Posterior cingulate gyrus (tissue), 11 donors: ENCODE results near the gene COG4.
"Not testable (repeated sequence)": the region's sequence is repeated elsewhere in the genome, so short reads cannot be mapped to it uniquely, and the experiment has no call there.

Experiments used
- DNase-seq, 10 donors: peaks; one replicate each; pipeline versions ENCODE4 v3.0.0 to v3.0.0-alpha.2; 2020 to 2021; ENCODE audit warnings: mixed read lengths in 3 of 10
- intact Hi-C: fragments of 100-400 bp; cut with DNase I; formaldehyde crosslinking; loops from one replicate; pipeline ENCODE4 v1.15.1; 2023

The COG4 gene

GRCh38 chr16:70523076-70523742 is at the start of gene COG4:
COG4 (minus strand) TSS chr16:70523554; CDS start chr16:70523543, 11 bp downstream.
- peak; percentile 84 to 98 (median 88) for DNase-seq
- intact Hi-C loops = no loop called here

GRCh38 chr16:70572926-70573270 is 49.5 kb upstream of the COG4 start:
- intact Hi-C loops = no loop called here
- no peak for DNase-seq

DNA sequence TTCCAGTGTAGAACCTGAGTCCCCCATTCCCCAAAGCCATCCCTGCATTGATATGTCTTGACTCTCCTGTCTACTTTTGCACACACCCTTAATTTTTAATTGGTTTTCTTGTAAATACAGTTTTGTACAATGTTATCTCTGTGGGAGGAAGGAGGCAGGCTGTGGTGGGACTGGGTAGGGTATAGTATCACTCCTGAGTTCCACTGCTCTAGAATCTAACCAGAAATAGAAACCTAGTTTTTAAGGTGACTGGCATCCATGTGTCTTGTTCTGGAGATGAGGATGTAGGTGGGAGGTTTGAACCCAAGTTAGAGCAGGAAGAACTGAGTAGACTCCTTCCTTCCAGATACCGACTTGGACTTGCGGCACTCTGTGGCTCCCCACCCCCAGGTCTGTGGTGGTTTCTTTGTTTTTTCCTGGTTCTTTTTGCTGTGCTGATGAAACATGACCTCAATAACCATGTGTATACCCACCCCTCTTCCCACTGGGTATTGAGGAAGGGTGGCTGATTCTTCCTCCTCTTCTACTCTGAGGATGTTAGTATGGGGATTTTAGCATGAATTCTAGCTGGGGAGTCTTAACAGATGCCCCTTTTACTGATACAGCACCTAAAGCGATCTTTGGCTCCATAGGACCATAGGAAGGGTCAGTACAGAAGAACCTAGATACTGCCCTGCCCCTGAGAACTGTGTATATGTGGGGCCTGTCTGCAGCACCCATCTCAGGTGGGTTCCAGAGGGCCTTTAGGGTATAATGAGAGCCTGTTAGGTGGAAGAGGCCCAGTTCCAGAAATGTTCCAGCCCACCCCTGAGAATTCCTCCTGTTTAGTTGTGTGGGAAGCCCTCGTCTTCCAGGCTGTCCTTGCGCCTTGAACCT is 48.9 kb upstream of the COG4 start:
- intact Hi-C loops = no loop called here
- DNase-seq = no peak

DNA sequence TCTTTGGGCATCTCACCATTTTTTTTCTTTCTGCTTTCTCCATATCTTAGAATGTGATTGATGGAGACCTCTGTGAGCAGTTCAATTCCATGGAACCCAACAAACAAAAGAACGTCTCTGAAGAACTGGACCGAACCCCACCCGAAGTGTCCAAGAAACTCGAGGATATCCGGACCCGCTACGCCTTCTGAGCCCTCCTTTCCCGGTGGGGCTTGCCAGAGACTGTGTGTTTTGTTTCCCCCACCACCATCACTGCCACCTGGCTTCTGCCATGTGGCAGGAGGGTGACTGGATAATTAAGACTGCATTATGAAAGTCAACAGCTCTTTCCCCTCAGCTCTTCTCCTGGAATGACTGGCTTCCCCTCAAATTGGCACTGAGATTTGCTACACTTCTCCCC is 48.3 kb upstream of the COG4 start:
- no peak for DNase-seq
- intact Hi-C loops = no loop called here

- no peak for DNase-seq
- intact Hi-C loops = no loop called here
Observed at GRCh38 chr16:70570967-70571570, 47.7 kb upstream of the COG4 start.

DNA sequence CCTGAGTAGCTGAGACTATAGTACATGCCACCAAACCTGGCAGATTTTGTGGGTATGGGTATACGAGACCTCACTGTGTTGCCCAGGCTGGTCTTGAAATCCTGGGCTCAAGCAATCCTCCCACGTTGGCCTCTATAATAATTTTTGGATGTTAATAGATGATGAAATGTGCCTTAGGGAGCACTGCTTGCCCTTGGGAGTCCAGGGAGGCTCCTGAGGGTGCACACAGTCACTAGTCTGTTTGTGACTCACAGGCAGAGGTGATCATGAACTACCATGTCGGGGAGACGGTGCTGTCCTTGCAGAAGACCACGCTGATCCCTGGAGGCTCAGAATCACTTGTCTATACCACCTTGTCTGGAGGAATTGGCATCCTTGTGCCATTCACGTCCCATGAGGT is 46.4 kb upstream of the COG4 start:
- no peak for DNase-seq
- intact Hi-C loops = no loop called here

GRCh38 chr16:70568601-70569237 is 45.4 kb upstream of the COG4 start:
- intact Hi-C loops = no loop called here
- DNase-seq = no peak

- DNase-seq = no peak
- intact Hi-C loops = no loop called here
Observed at GRCh38 chr16:70565053-70565452, 41.7 kb upstream of the COG4 start.

DNA sequence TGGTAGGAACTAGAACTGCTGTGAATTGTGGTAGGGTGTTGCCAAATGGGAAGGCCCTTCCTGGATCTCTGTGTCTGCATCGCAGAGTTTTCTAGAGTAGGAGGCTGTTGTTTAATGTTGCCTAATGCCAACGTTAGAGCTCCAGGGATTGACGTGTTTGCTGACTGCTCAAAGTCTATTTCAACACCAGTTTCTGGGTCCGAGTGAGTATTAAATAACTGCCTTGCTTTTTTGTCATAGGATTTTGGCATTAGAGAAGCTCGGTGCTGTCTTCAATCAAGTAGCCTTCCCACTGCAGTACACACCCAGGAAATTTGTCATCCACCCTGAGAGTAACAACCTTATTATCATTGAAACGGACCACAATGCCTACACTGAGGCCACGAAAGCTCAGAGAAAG is 40.3 kb upstream of the COG4 start:
- no peak for DNase-seq
- intact Hi-C loops = no loop called here

GRCh38 chr16:70561623-70562022 is 38.3 kb upstream of the COG4 start:
- intact Hi-C loops = no loop called here
- DNase-seq = peak in 9 of 10 donors; percentile 15 to 94 (median 56)

DNA sequence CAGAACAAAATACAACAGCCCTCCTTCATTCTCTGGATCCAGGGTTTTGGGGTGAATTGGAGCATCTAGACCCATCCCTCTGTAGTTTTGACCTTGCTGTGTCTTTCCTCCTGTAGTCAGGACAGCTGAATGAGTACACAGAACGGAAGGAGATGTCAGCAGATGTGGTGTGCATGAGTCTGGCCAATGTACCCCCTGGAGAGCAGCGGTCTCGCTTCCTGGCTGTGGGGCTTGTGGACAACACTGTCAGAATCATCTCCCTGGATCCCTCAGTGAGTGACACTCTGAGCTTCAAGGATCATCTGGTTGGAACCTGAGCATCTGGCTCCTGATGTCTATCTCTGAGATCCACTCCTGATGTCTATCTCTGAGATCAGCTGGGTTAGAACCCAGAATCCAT is 32.7 kb upstream of the COG4 start:
- intact Hi-C loops = loop anchor here (10.0 kb wide), 1 partner anchor 109 kb away; no protein-coding TSS in a partner anchor
- DNase-seq = no peak

- DNase-seq = no peak
- intact Hi-C loops = loop anchor here (10.0 kb wide), 1 partner anchor 111 kb away; no protein-coding TSS in a partner anchor
Observed at GRCh38 chr16:70553645-70554044, 30.3 kb upstream of the COG4 start.

- intact Hi-C loops = loop anchor here (10.0 kb wide), 1 partner anchor 112 kb away; no protein-coding TSS in a partner anchor
- DNase-seq = no peak
Observed at GRCh38 chr16:70552675-70553074, 29.3 kb upstream of the COG4 start.

GRCh38 chr16:70551788-70552187 is 28.4 kb upstream of the COG4 start:
- intact Hi-C loops = loop anchor here (10.0 kb wide), 1 partner anchor 113 kb away; no protein-coding TSS in a partner anchor

DNA sequence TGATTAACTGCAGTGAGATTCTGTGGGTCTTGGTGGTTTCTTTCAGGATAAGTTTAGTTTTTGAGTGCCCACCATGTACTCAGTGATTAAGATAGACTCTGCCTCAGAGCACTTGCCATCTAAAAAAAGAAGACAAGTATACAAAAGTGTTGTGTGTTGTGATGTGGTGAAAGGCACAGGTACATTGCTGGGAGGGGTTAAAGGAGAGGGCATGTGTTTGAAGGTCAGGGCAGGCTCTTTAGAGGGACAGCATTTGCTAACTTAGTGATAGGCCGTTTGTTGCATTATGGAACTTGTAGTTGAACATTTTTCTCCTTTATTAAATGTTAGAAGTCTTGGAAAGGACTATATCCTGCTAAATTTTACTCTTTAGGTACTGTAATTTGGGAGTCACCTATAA is 26.7 kb upstream of the COG4 start:
- intact Hi-C loops = loop anchor here (10.0 kb wide), 1 partner anchor 115 kb away; no protein-coding TSS in a partner anchor
- DNase-seq = no peak

More at GRCh38 chr16:70551788-70552187, 28.4 kb upstream of the COG4 start:
- no peak for DNase-seq

- intact Hi-C loops = no loop called here
- no peak for DNase-seq
Observed at GRCh38 chr16:70548936-70549335, 25.6 kb upstream of the COG4 start.

DNA sequence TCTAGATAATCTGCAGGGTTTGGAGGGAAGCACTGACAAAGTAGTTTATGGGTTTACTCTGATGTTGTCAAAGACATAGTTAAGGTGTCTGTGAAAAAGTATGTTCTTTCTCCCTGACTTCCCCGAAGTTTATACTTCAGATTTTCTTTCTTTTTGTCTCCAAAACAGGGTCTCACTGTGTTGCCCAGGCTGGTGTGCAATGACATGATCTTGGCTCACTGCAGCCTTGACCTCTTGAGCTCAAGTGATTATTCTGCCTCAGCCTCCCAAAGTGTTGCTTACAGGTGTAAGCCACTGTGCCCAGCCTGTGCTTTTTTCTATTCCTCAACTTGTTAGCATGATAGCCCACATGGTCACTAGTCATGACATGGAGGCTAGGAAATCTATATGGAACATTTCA is 21.2 kb upstream of the COG4 start:
- intact Hi-C loops = no loop called here
- no peak for DNase-seq

DNA sequence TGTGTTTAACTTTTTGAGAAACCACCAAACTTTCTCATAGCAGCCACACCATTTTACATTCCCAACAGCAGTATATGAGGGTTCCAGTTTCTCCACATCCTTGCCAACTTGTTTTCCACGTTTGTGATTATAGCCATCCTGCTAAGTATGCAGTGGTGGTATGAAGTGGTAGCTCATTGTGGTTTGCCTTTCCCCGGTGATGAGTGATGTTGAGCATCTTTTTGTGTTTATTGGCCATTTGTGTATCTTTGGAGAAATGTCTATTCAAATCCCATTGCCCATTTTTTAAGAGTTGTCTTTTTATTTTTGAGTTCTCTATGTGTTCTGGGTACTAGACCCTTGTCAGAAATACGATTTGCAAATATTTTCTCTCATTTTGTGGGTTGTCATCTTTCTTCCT is 17.6 kb upstream of the COG4 start:
- DNase-seq = no peak
- intact Hi-C loops = no loop called here

- intact Hi-C loops = no loop called here
- no peak for DNase-seq
Observed at GRCh38 chr16:70534971-70535370, 11.6 kb upstream of the COG4 start.

GRCh38 chr16:70529954-70530353 is 6.6 kb upstream of the COG4 start:
- DNase-seq = not testable (repeated sequence)
- intact Hi-C loops = loop anchor here (5.0 kb wide), 2 partner anchors 148 to 242 kb away; no protein-coding TSS in a partner anchor
